T-helper 1 cell treated with Interleukin-12 subunit alpha and Interleukin-12 subunit beta and Interleukin-4 antibody, amounts not matched to agents 30 μg/mL and 1 μg/mL, for 36 hours (primary cell): Measurements from ENCODE around the gene CARD9.
"Not testable (repeated sequence)": the region's sequence is repeated elsewhere in the genome, so short reads cannot be mapped to it uniquely, and the experiment has no call there.

Experiments
- H3K27ac Mint-ChIP-seq: one replicate; pipeline ENCODE4 v1.8.0; 2021; ENCODE audit warnings: mild to moderate bottlenecking, mixed read lengths
- H3K27me3 Mint-ChIP-seq: one replicate; pipeline ENCODE4 v1.8.0; 2021; ENCODE audit warnings: low read depth, mixed read lengths
- H3K36me3 Mint-ChIP-seq: one replicate; pipeline ENCODE4 v1.8.0; 2021; ENCODE audit warnings: low read depth, mixed read lengths
- H3K4me1 Mint-ChIP-seq: one replicate; pipeline ENCODE4 v1.8.0; 2021; ENCODE audit warnings: low read depth, mixed read lengths
- H3K4me3 Mint-ChIP-seq: one replicate; pipeline ENCODE4 v1.8.0; 2021; ENCODE audit warnings: mild to moderate bottlenecking, moderate library complexity, mixed read lengths
- H3K9me3 Mint-ChIP-seq: one replicate; pipeline ENCODE4 v1.8.0; 2021; ENCODE audit warnings: mixed read lengths

CARD9 gene

GRCh38 chr9:136358016-136358415 lies 15.5 kb downstream of the CARD9 start:
- Mint-ChIP-seq H3K36me3 (no peaks in the 10 kb centered on the region), H3K4me1 (peaks cover 6% of the 10 kb centered on the region), H3K27me3 (no peaks in the 10 kb centered on the region), H3K27ac (no peak overlapping the region), H3K9me3 (no peaks in the 10 kb centered on the region), H3K4me3 (no peak overlapping the region)

- Mint-ChIP-seq H3K4me3 (no peak overlapping the region), H3K9me3 (no peaks in the 10 kb centered on the region)
These were observed 16.2 kb downstream of the CARD9 start for GRCh38 chr9:136357202-136357725.

GRCh38 chr9:136355616-136356557 lies 17.6 kb downstream of the CARD9 start:
- Mint-ChIP-seq H3K36me3 (no peaks in the 10 kb centered on the region), H3K4me1 (no peaks in the 10 kb centered on the region), H3K4me3 (no peak overlapping the region), H3K27me3 (no peaks in the 10 kb centered on the region), H3K9me3 (no peaks in the 10 kb centered on the region), H3K27ac (no peak overlapping the region)

More at GRCh38 chr9:136357202-136357725, 16.2 kb downstream of the CARD9 start:
- H3K27ac Mint-ChIP-seq = no peak overlapping the region
- H3K4me1 Mint-ChIP-seq = no peaks in the 10 kb centered on the region
- H3K27me3 Mint-ChIP-seq = no peaks in the 10 kb centered on the region
- no peaks in the 10 kb centered on the region for H3K36me3 Mint-ChIP-seq

GRCh38 chr9:136354592-136355085 lies 18.8 kb downstream of the CARD9 start:
- Mint-ChIP-seq H3K27me3 (no peaks in the 10 kb centered on the region), H3K9me3 (no peaks in the 10 kb centered on the region), H3K4me3 (no peak overlapping the region), H3K36me3 (no peaks in the 10 kb centered on the region), H3K27ac (no peak overlapping the region), H3K4me1 (no peaks in the 10 kb centered on the region)

GRCh38 chr9:136353757-136354488 lies 19.5 kb downstream of the CARD9 start:
- Mint-ChIP-seq H3K36me3 (no peaks in the 10 kb centered on the region), H3K27me3 (no peaks in the 10 kb centered on the region), H3K27ac (no peak overlapping the region), H3K4me3 (no peak overlapping the region), H3K9me3 (no peaks in the 10 kb centered on the region), H3K4me1 (no peaks in the 10 kb centered on the region)

GRCh38 chr9:136353088-136353487 lies 20.4 kb downstream of the CARD9 start:
- H3K27me3 Mint-ChIP-seq = no peaks in the 10 kb centered on the region
- H3K36me3 Mint-ChIP-seq = no peaks in the 10 kb centered on the region
- no peak overlapping the region for H3K4me3 Mint-ChIP-seq
- no peaks in the 10 kb centered on the region for H3K9me3 Mint-ChIP-seq
- H3K27ac Mint-ChIP-seq = no peak overlapping the region
- no peaks in the 10 kb centered on the region for H3K4me1 Mint-ChIP-seq

- H3K36me3 Mint-ChIP-seq = no peaks in the 10 kb centered on the region
- no peaks in the 10 kb centered on the region for H3K9me3 Mint-ChIP-seq
- no peak overlapping the region for H3K27ac Mint-ChIP-seq
- no peak overlapping the region for H3K4me3 Mint-ChIP-seq
- no peaks in the 10 kb centered on the region for H3K27me3 Mint-ChIP-seq
- no peaks in the 10 kb centered on the region for H3K4me1 Mint-ChIP-seq
These were observed 20.8 kb downstream of the CARD9 start for GRCh38 chr9:136352682-136353081.

- H3K27ac Mint-ChIP-seq, H3K36me3 Mint-ChIP-seq, H3K27me3 Mint-ChIP-seq, H3K4me1 Mint-ChIP-seq, H3K9me3 Mint-ChIP-seq, H3K4me3 Mint-ChIP-seq: not testable (repeated sequence)
These were observed 21.6 kb downstream of the CARD9 start for GRCh38 chr9:136351868-136352267.

GRCh38 chr9:136351252-136351800 lies 22.1 kb downstream of the CARD9 start:
- Mint-ChIP-seq H3K36me3 (no peaks in the 10 kb centered on the region), H3K9me3 (no peaks in the 10 kb centered on the region), H3K4me1 (no peaks in the 10 kb centered on the region), H3K27me3 (no peaks in the 10 kb centered on the region), H3K4me3 (no peak overlapping the region), H3K27ac (no peak overlapping the region)

- Mint-ChIP-seq H3K36me3 (no peaks in the 10 kb centered on the region), H3K27ac (no peak overlapping the region), H3K9me3 (no peaks in the 10 kb centered on the region), H3K27me3 (no peaks in the 10 kb centered on the region), H3K4me3 (no peak overlapping the region), H3K4me1 (no peaks in the 10 kb centered on the region)
These were observed 23.9 kb downstream of the CARD9 start for GRCh38 chr9:136349546-136349945.

GRCh38 chr9:136348691-136349090 lies 24.8 kb downstream of the CARD9 start:
- H3K9me3 Mint-ChIP-seq = no peaks in the 10 kb centered on the region
- H3K4me1 Mint-ChIP-seq = no peaks in the 10 kb centered on the region
- no peak overlapping the region for H3K27ac Mint-ChIP-seq
- H3K4me3 Mint-ChIP-seq = no peak overlapping the region
- no peaks in the 10 kb centered on the region for H3K36me3 Mint-ChIP-seq
- H3K27me3 Mint-ChIP-seq = no peaks in the 10 kb centered on the region

GRCh38 chr9:136347472-136348256 lies 25.8 kb downstream of the CARD9 start:
- H3K4me3 Mint-ChIP-seq = no peak overlapping the region
- H3K36me3 Mint-ChIP-seq = no peaks in the 10 kb centered on the region
- H3K27ac Mint-ChIP-seq = no peak overlapping the region
- H3K9me3 Mint-ChIP-seq = no peaks in the 10 kb centered on the region
- no peaks in the 10 kb centered on the region for H3K4me1 Mint-ChIP-seq
- no peaks in the 10 kb centered on the region for H3K27me3 Mint-ChIP-seq

GRCh38 chr9:136346927-136347465 lies 26.5 kb downstream of the CARD9 start:
- Mint-ChIP-seq H3K36me3 (no peaks in the 10 kb centered on the region), H3K4me1 (no peaks in the 10 kb centered on the region), H3K27me3 (no peaks in the 10 kb centered on the region), H3K9me3 (no peaks in the 10 kb centered on the region), H3K4me3 (no peak overlapping the region), H3K27ac (no peak overlapping the region)

- no peaks in the 10 kb centered on the region for H3K4me1 Mint-ChIP-seq
- no peaks in the 10 kb centered on the region for H3K9me3 Mint-ChIP-seq
- H3K4me3 Mint-ChIP-seq = no peak overlapping the region
- no peaks in the 10 kb centered on the region for H3K27me3 Mint-ChIP-seq
- H3K36me3 Mint-ChIP-seq = no peaks in the 10 kb centered on the region
- H3K27ac Mint-ChIP-seq = no peak overlapping the region
These were observed 27.4 kb downstream of the CARD9 start for GRCh38 chr9:136346157-136346481.
